NCI-H748 treated with DMSO at 0.1 percent for 48 hours (cell line): Measurements from ENCODE around the gene WDFY3.

Source experiments
- DNase-seq: peaks from one replicate; lab custom pipeline; 2025; lab: John Stamatoyannopoulos, UW

Gene WDFY3

GRCh38 chr4:84966382-84967242, at the start of gene WDFY3:
Gene WDFY3 (minus strand): TSS chr4:84966690. CDS start chr4:84860591, 106,099 bp downstream.
- peak; percentile 33 for DNase-seq

GRCh38 chr4:85005865-85006377, 39.4 kb upstream of the WDFY3 start:
- DNase-seq: no peak

GRCh38 chr4:85000343-85000742, 33.9 kb upstream of the WDFY3 start:
- no peak for DNase-seq

GRCh38 chr4:84995386-84995785, 28.9 kb upstream of the WDFY3 start:
- DNase-seq: no peak

GRCh38 chr4:84994280-84994679, 27.8 kb upstream of the WDFY3 start:
- no peak for DNase-seq

GRCh38 chr4:84985952-84986351, 19.5 kb upstream of the WDFY3 start:
- no peak for DNase-seq

GRCh38 chr4:84977396-84977795, 10.9 kb upstream of the WDFY3 start:
- DNase-seq: no peak

GRCh38 chr4:84973856-84974255, 7.4 kb upstream of the WDFY3 start:
- DNase-seq: no peak

- DNase-seq: peak; percentile 2
Measured at GRCh38 chr4:84971319-84971932, 4.9 kb upstream of the WDFY3 start.

- DNase-seq: no peak
Measured at GRCh38 chr4:84968925-84969324, 2.4 kb upstream of the WDFY3 start.

- no peak for DNase-seq
Measured at GRCh38 chr4:84967243-84967690, 777 bp upstream of the WDFY3 start.

GRCh38 chr4:84965553-84966381, 723 bp downstream of the WDFY3 start:
- no peak for DNase-seq

- DNase-seq: no peak
Measured at GRCh38 chr4:84964995-84965552, 1.4 kb downstream of the WDFY3 start.

- DNase-seq: no peak
Measured at GRCh38 chr4:84962102-84962501, 4.4 kb downstream of the WDFY3 start.

- DNase-seq: no peak
Measured at GRCh38 chr4:84958434-84958833, 8.1 kb downstream of the WDFY3 start.

GRCh38 chr4:84957514-84958420, 8.7 kb downstream of the WDFY3 start:
- no peak for DNase-seq

- no peak for DNase-seq
Measured at GRCh38 chr4:84956014-84956413, 10.5 kb downstream of the WDFY3 start.

GRCh38 chr4:84954982-84955567, 11.4 kb downstream of the WDFY3 start:
- no peak for DNase-seq

GRCh38 chr4:84952776-84953175, 13.7 kb downstream of the WDFY3 start:
- DNase-seq: no peak

- no peak for DNase-seq
Measured at GRCh38 chr4:84952004-84952403, 14.5 kb downstream of the WDFY3 start.
